HCT116 (cell line): ENCODE measurements around the gene IRF8.

Source experiments
- EZH2 ChIP-seq: fragments of 200-600 bp; sonication (generic); IDR thresholded peaks from 2 replicates; pipeline ENCODE4 v1.6.1; 2017; ENCODE audit warnings: antibody characterized with exemption, mixed run types
- POLR2A ChIP-seq: IDR thresholded peaks from 2 replicates; pipeline ENCODE4 v1.7.0; 2011; ENCODE audit warnings: borderline replicate concordance; ENCODE audit not compliant: insufficient read depth, insufficient read length; ENCODE audit errors: extremely low read depth
- POLR2AphosphoS5 ChIP-seq: IDR thresholded peaks from 2 replicates; pipeline ENCODE4 v1.6.1; 2011; ENCODE audit warnings: mild to moderate bottlenecking, low read depth, low read length, moderate library complexity
- TF ChIP-seq, protein P1 (sequence below), 3 experiments: fragments of 200-600 bp in 1 of 3; sonication (generic) in 1 of 3; IDR thresholded peaks in 2 of 3; conservative IDR thresholded peaks in 1 of 3; 2 replicates each; pipeline ENCODE4 v1.5.1; 2012 to 2017; ENCODE audit warnings: low read depth in 2 of 3, low read length in 2 of 3, antibody characterized with exemption in 1 of 3, borderline replicate concordance in 1 of 3, control low read depth in 1 of 3, mild to moderate bottlenecking in 1 of 3, mixed read lengths in 1 of 3, mixed run types in 1 of 3, moderate library complexity in 1 of 3; ENCODE audit not compliant: insufficient read depth in 1 of 3

DNA sequence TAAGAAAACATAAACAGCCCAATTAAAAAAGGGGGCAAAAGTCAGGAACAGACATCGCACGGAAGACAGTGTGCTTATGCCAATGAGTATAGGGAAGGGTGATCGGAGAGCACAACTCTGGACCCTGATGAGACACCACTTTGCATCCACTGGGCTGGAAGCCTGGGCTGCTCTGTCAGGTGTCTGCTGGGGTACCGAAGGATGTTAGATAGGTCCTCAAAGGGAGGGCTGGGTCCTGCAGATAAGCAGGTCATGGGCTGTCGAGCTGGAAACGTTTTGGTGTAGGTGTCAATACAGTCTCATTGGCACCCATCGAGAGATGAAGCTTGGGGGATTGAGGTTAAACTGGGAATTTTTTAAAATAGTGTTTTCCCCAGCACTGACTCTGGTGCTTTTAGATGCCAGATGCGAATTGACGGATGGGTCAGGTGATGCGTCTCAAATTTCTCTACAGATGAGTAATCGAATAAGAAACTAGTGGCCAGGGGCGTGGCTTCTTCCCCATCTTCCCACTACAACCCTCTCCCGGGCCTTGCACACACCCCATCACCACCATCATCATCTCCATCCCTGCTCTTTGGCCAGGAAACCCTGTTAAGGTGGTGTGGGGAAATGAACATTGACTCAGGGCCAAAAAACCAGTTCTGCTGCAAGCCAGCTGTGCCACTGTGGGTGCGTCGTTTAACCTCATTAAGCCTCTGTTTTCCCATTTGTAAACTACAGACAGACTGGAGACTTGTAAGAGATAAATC lies 47.8 kb upstream of the IRF8 start:
- TF ChIP-seq POLR2AphosphoS5: no peak
- no peak for TF ChIP-seq EZH2
- TF ChIP-seq, protein P1, sequence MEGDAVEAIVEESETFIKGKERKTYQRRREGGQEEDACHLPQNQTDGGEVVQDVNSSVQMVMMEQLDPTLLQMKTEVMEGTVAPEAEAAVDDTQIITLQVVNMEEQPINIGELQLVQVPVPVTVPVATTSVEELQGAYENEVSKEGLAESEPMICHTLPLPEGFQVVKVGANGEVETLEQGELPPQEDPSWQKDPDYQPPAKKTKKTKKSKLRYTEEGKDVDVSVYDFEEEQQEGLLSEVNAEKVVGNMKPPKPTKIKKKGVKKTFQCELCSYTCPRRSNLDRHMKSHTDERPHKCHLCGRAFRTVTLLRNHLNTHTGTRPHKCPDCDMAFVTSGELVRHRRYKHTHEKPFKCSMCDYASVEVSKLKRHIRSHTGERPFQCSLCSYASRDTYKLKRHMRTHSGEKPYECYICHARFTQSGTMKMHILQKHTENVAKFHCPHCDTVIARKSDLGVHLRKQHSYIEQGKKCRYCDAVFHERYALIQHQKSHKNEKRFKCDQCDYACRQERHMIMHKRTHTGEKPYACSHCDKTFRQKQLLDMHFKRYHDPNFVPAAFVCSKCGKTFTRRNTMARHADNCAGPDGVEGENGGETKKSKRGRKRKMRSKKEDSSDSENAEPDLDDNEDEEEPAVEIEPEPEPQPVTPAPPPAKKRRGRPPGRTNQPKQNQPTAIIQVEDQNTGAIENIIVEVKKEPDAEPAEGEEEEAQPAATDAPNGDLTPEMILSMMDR (IDR thresholded peaks at IDR 0.05 in 2 of 3, conservative IDR thresholded peaks at IDR 0.05 in 1 of 3; ENCODE audit: borderline replicate concordance in 1 of 3, insufficient read depth in 1 of 3, low read depth in 2 of 3, low read length in 2 of 3): no peak
- TF ChIP-seq POLR2A: no peak
